HUES6 (cell line): Measurements from ENCODE around the gene PODXL.
"Not testable (repeated sequence)": the region's sequence is repeated elsewhere in the genome, so short reads cannot be mapped to it uniquely, and the experiment has no call there.

Source experiments
- H3K27ac ChIP-seq: 2 replicates; pipeline ENCODE4 v1.7.0; 2013; ENCODE audit warnings: low read depth, mild to moderate bottlenecking, low read length, inconsistent platforms
- H3K27me3 ChIP-seq: 2 replicates; pipeline ENCODE4 v1.6.1; 2013; ENCODE audit warnings: low read length; ENCODE audit not compliant: control insufficient read depth, insufficient read depth
- H3K36me3 ChIP-seq: 2 replicates; pipeline ENCODE4 v1.6.1; 2013; ENCODE audit warnings: low read length; ENCODE audit not compliant: control insufficient read depth, insufficient read depth
- H3K4me1 ChIP-seq: 2 replicates; pipeline ENCODE4 v1.6.1; 2013; ENCODE audit warnings: low read length; ENCODE audit not compliant: control insufficient read depth, insufficient read depth
- H3K4me3 ChIP-seq: 2 replicates; pipeline ENCODE4 v1.5.1; 2013; ENCODE audit warnings: low read depth, low read length
- H3K9ac ChIP-seq: one replicate; pipeline ENCODE4 v1.6.1; 2013; ENCODE audit warnings: mild to moderate bottlenecking, low read length
- H3K9me3 ChIP-seq: 2 replicates; pipeline ENCODE4 v1.6.1; 2013; ENCODE audit warnings: low read depth, low read length; ENCODE audit not compliant: control insufficient read depth, insufficient read depth

PODXL gene

GRCh38 chr7:131524115-131524514 lies 32.3 kb downstream of the PODXL start:
- Histone ChIP-seq H3K9me3 (no peaks in the 10 kb centered on the region), H3K27ac (no peak overlapping the region), H3K36me3 (peaks cover 30% of the 10 kb centered on the region), H3K9ac (no peak overlapping the region), H3K4me1 (peaks cover 72% of the 10 kb centered on the region), H3K27me3 (no peaks in the 10 kb centered on the region), H3K4me3 (no peak overlapping the region)

DNA sequence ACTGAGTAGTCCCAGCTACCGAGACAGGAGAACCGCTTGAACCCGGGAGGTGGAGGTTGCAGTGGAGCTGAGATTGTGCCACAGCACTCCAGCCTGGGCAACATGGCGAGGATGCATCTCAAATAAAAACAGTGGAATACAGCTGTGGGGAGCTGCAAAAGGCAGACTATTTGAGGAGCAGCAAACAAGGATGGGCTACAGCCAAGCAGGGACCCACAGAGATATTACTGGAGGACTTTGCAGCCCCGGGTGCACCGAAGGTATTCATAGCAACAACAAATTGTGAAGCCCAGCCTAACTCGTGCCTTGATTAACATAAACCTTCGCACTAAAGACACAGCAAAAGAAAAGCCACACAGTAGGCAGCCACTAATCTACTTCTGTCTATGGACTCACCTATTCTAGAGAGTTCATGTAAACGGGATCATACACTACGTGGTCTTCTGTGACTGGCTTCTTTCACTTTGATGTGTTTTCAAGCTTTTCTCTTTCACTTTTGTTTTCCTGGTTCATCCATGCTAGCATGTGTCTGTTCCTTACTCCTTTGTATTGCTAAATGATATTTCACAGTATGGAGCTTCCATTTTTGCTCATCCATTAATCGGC lies 34.0 kb downstream of the PODXL start:
- H3K27ac ChIP-seq: no peak overlapping the region
- peaks cover 73% of the 10 kb centered on the region for H3K4me1 ChIP-seq
- H3K9me3 ChIP-seq: no peaks in the 10 kb centered on the region
- H3K9ac ChIP-seq: no peak overlapping the region
- no peaks in the 10 kb centered on the region for H3K27me3 ChIP-seq
- peaks cover 35% of the 10 kb centered on the region for H3K36me3 ChIP-seq
- H3K4me3 ChIP-seq: peak overlapping the region; percentile 7; the same call in 1 of the 2 replicates

- peak overlapping the region; percentile 36; the same call in 1 of the 2 replicates for H3K27ac ChIP-seq
- no peak overlapping the region for H3K9ac ChIP-seq
- H3K4me1 ChIP-seq: peaks cover 74% of the 10 kb centered on the region
- no peaks in the 10 kb centered on the region for H3K9me3 ChIP-seq
- H3K36me3 ChIP-seq: peaks cover 41% of the 10 kb centered on the region
- H3K27me3 ChIP-seq: no peaks in the 10 kb centered on the region
- H3K4me3 ChIP-seq: no peak overlapping the region
Observed at GRCh38 chr7:131521651-131522163, 34.7 kb downstream of the PODXL start.

GRCh38 chr7:131518626-131519025 lies 37.8 kb downstream of the PODXL start:
- Histone ChIP-seq H3K9ac (no peak overlapping the region), H3K27ac (no peak overlapping the region), H3K27me3 (no peaks in the 10 kb centered on the region), H3K4me1 (peaks cover 56% of the 10 kb centered on the region), H3K4me3 (no peak overlapping the region), H3K9me3 (no peaks in the 10 kb centered on the region), H3K36me3 (peaks cover 38% of the 10 kb centered on the region)

GRCh38 chr7:131517218-131517923 lies 39.1 kb downstream of the PODXL start:
- no peak overlapping the region for H3K9ac ChIP-seq
- H3K27ac ChIP-seq: no peak overlapping the region
- no peak overlapping the region for H3K4me3 ChIP-seq
- no peaks in the 10 kb centered on the region for H3K9me3 ChIP-seq
- H3K4me1 ChIP-seq: peaks cover 54% of the 10 kb centered on the region
- H3K36me3 ChIP-seq: peaks cover 45% of the 10 kb centered on the region
- no peaks in the 10 kb centered on the region for H3K27me3 ChIP-seq

DNA sequence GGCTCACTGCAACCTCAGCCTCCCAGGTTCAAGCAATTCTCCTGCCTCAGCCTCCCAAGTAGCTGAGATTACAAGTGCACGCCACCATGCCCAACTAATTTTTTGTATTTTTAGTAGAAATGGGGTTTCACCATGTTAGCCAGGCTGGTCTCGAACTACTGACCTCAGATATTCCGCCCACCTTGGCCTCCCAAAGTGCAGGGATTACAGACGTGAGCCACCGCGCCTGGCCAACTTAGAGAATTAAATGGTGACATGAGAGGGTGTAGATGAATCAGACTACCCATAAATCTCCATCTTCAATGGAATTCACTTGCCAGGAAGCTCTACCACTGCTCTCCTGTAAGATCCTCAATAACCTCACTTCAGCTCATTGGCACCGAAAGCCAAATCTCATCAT lies 41.0 kb downstream of the PODXL start:
- H3K4me1 ChIP-seq: peaks cover 40% of the 10 kb centered on the region

DNA sequence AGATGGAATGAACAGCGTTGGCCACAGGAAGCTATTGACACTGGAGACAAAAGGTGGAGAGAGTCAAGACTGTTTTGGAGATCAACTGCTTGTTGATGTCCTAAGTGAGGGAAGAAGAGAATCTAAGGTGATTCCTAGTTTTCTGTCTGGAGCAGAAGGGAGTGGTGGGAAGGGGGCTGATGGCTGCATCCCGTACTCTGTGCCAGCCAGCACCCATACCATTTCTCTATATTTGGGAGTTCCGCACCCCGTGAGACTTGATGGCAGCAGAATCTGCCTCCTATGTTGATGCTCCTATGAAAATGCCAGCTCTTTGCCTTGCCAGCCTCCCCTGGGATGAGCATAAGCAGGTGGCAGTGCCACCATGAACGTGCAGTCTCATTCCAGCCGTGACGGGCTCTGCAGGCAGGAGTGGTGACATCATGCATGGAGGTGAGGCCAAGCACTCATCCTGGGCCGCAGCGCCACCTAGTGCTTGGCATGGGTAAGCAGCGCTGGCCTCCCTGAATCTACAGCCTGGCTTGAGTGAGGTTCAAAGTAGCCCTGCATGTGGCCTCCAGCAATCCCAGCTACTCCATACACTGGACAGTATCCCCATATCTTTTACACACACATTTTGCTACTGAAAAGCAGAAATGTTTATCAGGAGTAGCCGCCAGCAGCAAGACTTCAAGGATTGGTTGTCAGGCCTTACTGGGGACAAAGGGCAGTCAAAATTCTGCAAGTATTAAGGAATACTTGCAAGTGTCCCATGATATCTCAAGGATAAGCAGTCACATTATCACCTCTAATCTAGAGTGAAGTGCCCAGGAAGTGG lies 43.0 kb downstream of the PODXL start:
- H3K4me1 ChIP-seq: peaks cover 20% of the 10 kb centered on the region
- H3K36me3 ChIP-seq: peaks cover 65% of the 10 kb centered on the region
- H3K4me3 ChIP-seq: no peak overlapping the region
- no peaks in the 10 kb centered on the region for H3K27me3 ChIP-seq
- no peaks in the 10 kb centered on the region for H3K9me3 ChIP-seq
- no peak overlapping the region for H3K27ac ChIP-seq
- H3K9ac ChIP-seq: no peak overlapping the region

More for the DNA sequence above, 41.0 kb downstream of the PODXL start:
- H3K9me3 ChIP-seq, H3K4me3 ChIP-seq, H3K9ac ChIP-seq, H3K27ac ChIP-seq, H3K27me3 ChIP-seq: not testable (repeated sequence)
- peaks cover 62% of the 10 kb centered on the region for H3K36me3 ChIP-seq

DNA sequence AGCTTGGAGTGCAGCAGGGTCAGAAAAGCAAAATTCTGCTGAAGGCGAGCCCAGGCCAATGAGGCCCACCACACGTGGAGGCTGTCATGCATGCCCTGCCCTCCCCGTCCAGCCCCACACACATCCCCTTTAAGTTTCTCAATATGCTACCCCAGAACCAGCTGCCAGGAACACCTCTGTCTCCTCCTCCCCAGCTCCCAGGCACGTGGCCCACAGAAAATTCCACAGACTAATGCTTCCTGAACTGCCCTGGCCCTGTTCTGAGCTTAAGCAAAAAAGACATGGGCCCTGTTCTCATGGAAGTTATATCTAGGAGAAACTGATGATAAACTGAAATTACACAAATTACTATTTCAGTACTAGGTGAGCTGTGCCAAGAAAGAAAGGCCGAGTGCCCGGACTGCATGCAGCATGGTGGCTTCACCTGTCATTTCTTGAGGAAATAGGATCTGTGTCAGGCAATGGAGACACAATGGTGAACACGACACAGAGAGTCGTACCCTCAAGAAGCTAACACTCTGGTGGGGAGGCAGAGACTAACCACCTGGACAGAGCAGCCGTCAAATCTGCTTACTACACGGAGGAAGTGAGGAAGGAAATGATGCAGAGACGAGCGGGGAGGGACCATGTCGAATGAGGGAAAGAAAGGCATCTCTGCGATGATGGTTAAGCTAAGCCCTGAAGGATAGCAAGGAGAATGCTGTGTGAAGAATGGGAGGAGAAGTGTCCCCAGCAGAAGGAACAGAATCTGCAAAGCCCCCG lies 44.5 kb downstream of the PODXL start:
- H3K9me3 ChIP-seq: no peaks in the 10 kb centered on the region
- peaks cover 65% of the 10 kb centered on the region for H3K36me3 ChIP-seq

DNA sequence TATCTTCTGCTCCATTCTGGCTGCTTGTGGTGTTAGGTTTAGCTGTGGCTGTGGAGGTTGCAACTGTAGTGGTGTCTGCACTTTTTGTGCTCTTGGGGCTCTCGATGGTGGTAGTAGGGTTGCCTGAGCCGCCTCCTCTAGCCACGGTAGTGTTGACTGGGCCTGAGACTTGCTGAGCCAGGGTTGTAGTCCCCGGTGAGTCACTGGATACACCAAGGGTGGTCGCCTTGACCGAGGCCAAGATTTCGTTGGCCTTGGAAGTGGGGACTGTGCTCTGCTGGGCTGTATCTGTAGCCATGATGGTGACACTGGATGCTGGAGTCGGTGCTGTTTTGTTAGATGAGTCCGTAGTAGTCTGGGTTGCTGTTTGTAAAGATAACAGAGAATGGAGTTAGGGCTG lies 45.4 kb downstream of the PODXL start:
- Histone ChIP-seq H3K27ac (no peak overlapping the region), H3K9ac (no peak overlapping the region), H3K4me1 (peaks cover 14% of the 10 kb centered on the region), H3K9me3 (no peaks in the 10 kb centered on the region), H3K27me3 (no peaks in the 10 kb centered on the region), H3K4me3 (no peak overlapping the region), H3K36me3 (peaks cover 72% of the 10 kb centered on the region)

More for the DNA sequence above, 44.5 kb downstream of the PODXL start:
- no peak overlapping the region for H3K9ac ChIP-seq
- no peaks in the 10 kb centered on the region for H3K27me3 ChIP-seq
- peaks cover 14% of the 10 kb centered on the region for H3K4me1 ChIP-seq
- no peak overlapping the region for H3K27ac ChIP-seq
- no peak overlapping the region for H3K4me3 ChIP-seq

- H3K27me3 ChIP-seq: no peaks in the 10 kb centered on the region
- H3K9me3 ChIP-seq: no peaks in the 10 kb centered on the region
- H3K27ac ChIP-seq: 0 out of 2 replicates have a peak overlapping the region, but pooled peaks have one; percentile 19
- peaks cover 79% of the 10 kb centered on the region for H3K36me3 ChIP-seq
- H3K4me1 ChIP-seq: peaks cover 14% of the 10 kb centered on the region
- no peak overlapping the region for H3K4me3 ChIP-seq
- no peak overlapping the region for H3K9ac ChIP-seq
Observed at GRCh38 chr7:131509781-131510180, 46.6 kb downstream of the PODXL start.
